Neuronal stem cell (in vitro differentiated cells): ENCODE measurements around the gene MB. TPM values are rescaled to one million over a fixed set of nuclear protein-coding genes. Genes with fewer than 3 reads are reported as not detected.
"Not testable (repeated sequence)": the region's sequence is repeated elsewhere in the genome, so short reads cannot be mapped to it uniquely, and the experiment has no call there.

ENCODE experiments used
- DNase-seq: peaks from one replicate; pipeline ENCODE4 v3.0.0-alpha.2; 2013; ENCODE audit warnings: low spot score
- H2AFZ ChIP-seq: one replicate; pipeline ENCODE4 v1.6.1; 2013; ENCODE audit warnings: mild to moderate bottlenecking, low read length, inconsistent platforms
- H2AK5ac ChIP-seq: 2 replicates; pipeline ENCODE4 v1.6.1; 2013; ENCODE audit warnings: low read depth, mild to moderate bottlenecking, inconsistent platforms, low read length, moderate library complexity, mixed read lengths
- H2BK120ac ChIP-seq: 2 replicates; pipeline ENCODE4 v1.6.1; 2013; ENCODE audit warnings: low read depth, mild to moderate bottlenecking, inconsistent platforms, low read length, moderate library complexity, mixed read lengths
- H2BK12ac ChIP-seq: one replicate; pipeline ENCODE4 v1.6.1; 2013; ENCODE audit warnings: low read length, inconsistent platforms
- H2BK15ac ChIP-seq: 2 replicates; pipeline ENCODE4 v1.6.1; 2013; ENCODE audit warnings: mild to moderate bottlenecking, low read length, inconsistent platforms, mixed read lengths
- H2BK5ac ChIP-seq: one replicate; pipeline ENCODE4 v1.6.1; 2013; ENCODE audit warnings: inconsistent platforms, mild to moderate bottlenecking, low read length, moderate library complexity
- H3K14ac ChIP-seq: one replicate; pipeline ENCODE4 v1.6.1; 2013; ENCODE audit warnings: low read length, inconsistent platforms
- H3K18ac ChIP-seq: 2 replicates; pipeline ENCODE4 v1.6.1; 2013; ENCODE audit warnings: low read length, inconsistent platforms
- H3K23ac ChIP-seq: 2 replicates; pipeline ENCODE4 v1.6.1; 2013; ENCODE audit warnings: low read depth, mild to moderate bottlenecking, mixed read lengths, low read length, inconsistent platforms; ENCODE audit not compliant: poor library complexity
- H3K27ac ChIP-seq: replicated peaks from 3 replicates; pipeline ENCODE4 v1.5.1; 2013; ENCODE audit warnings: low read length, inconsistent platforms
- H3K27me3 ChIP-seq, 3 experiments: 2 replicates each; pipeline ENCODE4 v1.6.1; 2013; ENCODE audit warnings: low read length in 3 of 3, mild to moderate bottlenecking in 2 of 3, inconsistent platforms in 1 of 3, low read depth in 1 of 3, mixed read lengths in 1 of 3, moderate library complexity in 1 of 3; ENCODE audit not compliant: control insufficient read depth in 3 of 3, insufficient read depth in 3 of 3
- H3K36me3 ChIP-seq, 2 donors: replicated peaks in 1 of 2; 2 replicates each; pipeline ENCODE4 v1.6.1; 2013; ENCODE audit warnings: low read length in 2 of 2; ENCODE audit not compliant: control insufficient read depth in 2 of 2, insufficient read depth in 2 of 2
- H3K4ac ChIP-seq: 2 replicates; pipeline ENCODE4 v1.6.1; 2013; ENCODE audit warnings: inconsistent platforms, mild to moderate bottlenecking, low read length, moderate library complexity
- H3K4me1 ChIP-seq, 2 donors: 1 replicate in 1 of 2; 2 replicates in 1 of 2; pipeline ENCODE4 v1.6.1; 2013; ENCODE audit warnings: low read length in 2 of 2, low read depth in 1 of 2; ENCODE audit not compliant: control insufficient read depth in 2 of 2, insufficient read depth in 1 of 2
- H3K4me2 ChIP-seq: one replicate; pipeline ENCODE4 v1.6.1; 2013; ENCODE audit warnings: mild to moderate bottlenecking, low read length, inconsistent platforms; ENCODE audit not compliant: insufficient read depth, poor library complexity, severe bottlenecking
- H3K4me3 ChIP-seq, 2 donors: 2 replicates each; pipeline ENCODE4 v1.5.1; 2013; ENCODE audit warnings: low read length in 2 of 2, mild to moderate bottlenecking in 2 of 2, inconsistent platforms in 1 of 2, moderate library complexity in 1 of 2
- H3K79me1 ChIP-seq: one replicate; pipeline ENCODE4 v1.6.1; 2013; ENCODE audit warnings: low read depth, mild to moderate bottlenecking, inconsistent platforms, low read length, moderate library complexity
- H3K9ac ChIP-seq: one replicate; pipeline ENCODE4 v1.6.1; 2013; ENCODE audit warnings: mild to moderate bottlenecking, low read depth, low read length, inconsistent platforms; ENCODE audit not compliant: poor library complexity
- H3K9me3 ChIP-seq, 2 donors: replicated peaks in 1 of 2; 2 replicates each; pipeline versions ENCODE3 to v1.6.1; 2013; ENCODE audit warnings: low read length in 2 of 2, mild to moderate bottlenecking in 2 of 2, inconsistent platforms in 1 of 2, low read depth in 1 of 2, mixed read lengths in 1 of 2, moderate library complexity in 1 of 2; ENCODE audit not compliant: control insufficient read depth in 2 of 2, insufficient read depth in 1 of 2
- H4K8ac ChIP-seq: one replicate; pipeline ENCODE4 v1.6.1; 2013; ENCODE audit warnings: low read depth, mild to moderate bottlenecking, inconsistent platforms, low read length, moderate library complexity
- H4K91ac ChIP-seq: one replicate; pipeline ENCODE4 v1.6.1; 2013; ENCODE audit warnings: low read length, low read depth, mild to moderate bottlenecking, inconsistent platforms; ENCODE audit not compliant: poor library complexity
- WGBS, 2 donors: extraction: QIAGEN DNeasy Blood & Tissue Kit; methylation state at CpG; one replicate each; pipeline ENCODE4 v1.1.7; 2013; ENCODE audit warnings: missing lambda C conversion rate in 2 of 2, mixed read lengths in 1 of 2; ENCODE audit not compliant: insufficient read length in 2 of 2, insufficient replicate concordance in 1 of 2; ENCODE audit errors: extremely low coverage in 2 of 2; 5-methylcytosine and 5-hydroxymethylcytosine counted together
- polyA plus RNA-seq, 2 experiments: library from polyadenylated mRNA; stranded (reverse); fragments of 200-250 nt; gene quantifications; one replicate each; pipeline ENCODE4 v1.2.3, GENCODE V29; 2013

Gene MB
- 0.26 TPM for polyA plus RNA-seq (2013, experiment 1 of 2)
- polyA plus RNA-seq (2013, experiment 2 of 2), result 0.19 TPM

GRCh38 chr22:35617137-35617755 is at the start of gene MB:
Gene MB (minus strand): TSS chr22:35617329. CDS start chr22:35617257, 72 bp downstream.
- Histone ChIP-seq H2BK120ac (peak within 1 kb of the TSS; percentile 39), H2BK15ac (no peak within 1 kb of the TSS), H2BK5ac (no peak within 1 kb of the TSS), H2AK5ac (no peak within 1 kb of the TSS), H3K4me1 (peaks cover 6 to 8% of the 10 kb centered on the region in 2 donors), H3K79me1 (no peaks in the 10 kb centered on the region), H3K23ac (no peak within 1 kb of the TSS), H3K14ac (no peak within 1 kb of the TSS), H2AFZ (no peak within 1 kb of the TSS), H3K18ac (peak within 1 kb of the TSS; percentile 80), H2BK12ac (no peak within 1 kb of the TSS), H4K8ac (no peak within 1 kb of the TSS), H3K36me3 (no peaks in the 10 kb centered on the region), H4K91ac (no peak within 1 kb of the TSS), H3K9ac (no peak within 1 kb of the TSS), H3K27me3 (peaks cover 0 to 27% (median 0%) of the 10 kb centered on the region in 3 experiments), H3K27ac (no peak within 1 kb of the TSS), H3K4ac (no peak within 1 kb of the TSS), H3K4me2 (no peak within 1 kb of the TSS), H3K4me3 (no peak within 1 kb of the TSS), H3K9me3 (no peaks in the 10 kb centered on the region)
- DNase-seq, result no peak
- WGBS, 2 donors, result no CpG with 5 or more reads among the region's 16 CpGs

GRCh38 chr22:35666699-35667098 is 49.6 kb upstream of the MB start:
- not testable (repeated sequence) for H3K4me3 ChIP-seq, H2AFZ ChIP-seq, H3K36me3 ChIP-seq, H3K23ac ChIP-seq, H3K27me3 ChIP-seq, H2BK5ac ChIP-seq, H3K9ac ChIP-seq, H3K4me1 ChIP-seq, H2BK15ac ChIP-seq, H2AK5ac ChIP-seq, H3K14ac ChIP-seq, H3K27ac ChIP-seq, H2BK120ac ChIP-seq, H3K4ac ChIP-seq, DNase-seq, H3K4me2 ChIP-seq, H2BK12ac ChIP-seq, H4K8ac ChIP-seq, H3K79me1 ChIP-seq, H3K18ac ChIP-seq, H4K91ac ChIP-seq
- peaks cover 0 to 15% of the 10 kb centered on the region in 2 donors for H3K9me3 ChIP-seq
- no CpG with 5 or more reads among the region's 1 CpG for WGBS, 2 donors

- H3K4me1 ChIP-seq, result no peaks in the 10 kb centered on the region
- H3K4me2 ChIP-seq, result no peak overlapping the region
- no peaks in the 10 kb centered on the region for H3K79me1 ChIP-seq
- no peak overlapping the region for H4K8ac ChIP-seq
- no peak overlapping the region for H3K18ac ChIP-seq
- H3K23ac ChIP-seq, result no peak overlapping the region
- H3K9ac ChIP-seq, result no peak overlapping the region
- H3K27me3 ChIP-seq, result peaks cover 0 to 3% (median 0%) of the 10 kb centered on the region in 3 experiments
- no peak overlapping the region for H3K4ac ChIP-seq
- no peak overlapping the region for H3K27ac ChIP-seq
- no peak overlapping the region for H4K91ac ChIP-seq
- no peak overlapping the region for H2BK5ac ChIP-seq
- no peaks in the 10 kb centered on the region for H3K36me3 ChIP-seq
- no peak overlapping the region for H2BK15ac ChIP-seq
- no peak overlapping the region for H3K4me3 ChIP-seq
- no CpG with 5 or more reads among the region's 5 CpGs for WGBS, 2 donors
- no peak overlapping the region for H3K14ac ChIP-seq
- H3K9me3 ChIP-seq, result peaks cover 0 to 15% of the 10 kb centered on the region in 2 donors
- DNase-seq, result no peak
- no peak overlapping the region for H2BK120ac ChIP-seq
- H2BK12ac ChIP-seq, result no peak overlapping the region
- no peak overlapping the region for H2AK5ac ChIP-seq
- H2AFZ ChIP-seq, result no peak overlapping the region
Measured at GRCh38 chr22:35664955-35665587, 47.9 kb upstream of the MB start.

GRCh38 chr22:35663371-35663770 is 46.2 kb upstream of the MB start:
- no peak overlapping the region for H4K91ac ChIP-seq
- H3K9me3 ChIP-seq, result peaks cover 0 to 15% of the 10 kb centered on the region in 2 donors
- no peak overlapping the region for H3K4ac ChIP-seq
- H2BK15ac ChIP-seq, result no peak overlapping the region
- no peaks in the 10 kb centered on the region for H3K79me1 ChIP-seq
- no peak overlapping the region for H2BK5ac ChIP-seq
- H3K4me2 ChIP-seq, result no peak overlapping the region
- H3K18ac ChIP-seq, result no peak overlapping the region
- H2BK120ac ChIP-seq, result no peak overlapping the region
- H3K4me3 ChIP-seq, result no peak overlapping the region
- H3K14ac ChIP-seq, result no peak overlapping the region
- H3K4me1 ChIP-seq, result no peaks in the 10 kb centered on the region
- H3K23ac ChIP-seq, result no peak overlapping the region
- no peaks in the 10 kb centered on the region for H3K27me3 ChIP-seq
- H3K9ac ChIP-seq, result no peak overlapping the region
- H3K36me3 ChIP-seq, result no peaks in the 10 kb centered on the region
- H4K8ac ChIP-seq, result no peak overlapping the region
- no peak for DNase-seq
- H3K27ac ChIP-seq, result no peak overlapping the region
- no CpG with 5 or more reads among the region's 3 CpGs for WGBS, 2 donors
- H2AK5ac ChIP-seq, result no peak overlapping the region
- H2AFZ ChIP-seq, result no peak overlapping the region
- H2BK12ac ChIP-seq, result no peak overlapping the region
